OCI-LY3 (cell line): Measurements from ENCODE around the gene CEMIP.

Source experiments
- CTCF ChIP-seq: fragments of 200-600, 300-600 bp; sonication (generic); IDR thresholded peaks from 2 replicates; pipeline ENCODE4 v1.5.1; 2014; ENCODE audit warnings: antibody characterized with exemption, low read length, low read depth
- EZH2phosphoT487 ChIP-seq: fragments of 200-600 bp; shearing (Covaris generic); IDR thresholded peaks from 2 replicates; pipeline ENCODE4 v1.6.1; 2018; ENCODE audit warnings: antibody characterized with exemption, mixed run types, low read depth

- TF ChIP-seq EZH2phosphoT487 (no peak), CTCF (no peak)
These were observed 70.1 kb downstream of the CEMIP start for GRCh38 chr15:80849308-80849707.
